Tibial nerve (tissue), 4 donors: ENCODE measurements around the gene TMOD3. TPM values are rescaled to one million over a fixed set of nuclear protein-coding genes. Genes with fewer than 3 reads are reported as not detected.
A peak's percentile ranks its signal among the peaks of the same experiment; 100 is the strongest.

Experiments
- DNase-seq, 2 donors: peaks; one replicate each; pipeline ENCODE4 v3.0.0-alpha.2; 2019; ENCODE audit warnings: low spot score in 2 of 2
- H3K27ac ChIP-seq, 4 donors: fragments of 200-600 bp; sonication (generic) in 3 of 4; one replicate each; pipeline ENCODE4 v1.5.1; 2017 to 2019; ENCODE audit warnings: mild to moderate bottlenecking in 1 of 4
- H3K27me3 ChIP-seq, 2 donors: fragments of 200-600 bp; sonication (generic) in 1 of 2; one replicate each; pipeline versions ENCODE4 v1.5.1 to v1.6.0; 2017 to 2019
- H3K36me3 ChIP-seq, 3 donors: fragments of 200-600 bp; sonication (generic); one replicate each; pipeline ENCODE4 v1.5.1; 2018 to 2019
- H3K4me1 ChIP-seq, 4 donors: fragments of 200-600 bp; sonication (generic) in 3 of 4; one replicate each; pipeline ENCODE4 v1.5.1; 2017 to 2019
- H3K4me3 ChIP-seq, 4 donors: fragments of 200-600 bp; sonication (generic) in 3 of 4; one replicate each; pipeline ENCODE4 v1.5.1; 2017 to 2019; ENCODE audit warnings: mild to moderate bottlenecking in 1 of 4, moderate library complexity in 1 of 4
- H3K9me3 ChIP-seq, 4 donors: fragments of 200-600 bp; sonication (generic) in 3 of 4; one replicate each; pipeline ENCODE4 v1.5.1; 2017 to 2019
- EP300 ChIP-seq, 2 donors: sonication (generic); formaldehyde crosslinking; IDR thresholded peaks; one replicate each; pipeline ENCODE4 v1.6.1; 2017; ENCODE audit warnings: antibody characterized with exemption in 2 of 2, mild to moderate bottlenecking in 1 of 2
- POLR2A ChIP-seq, 2 donors: fragments of 450-650 bp; IDR thresholded peaks; one replicate each; pipeline ENCODE4 v1.6.1; 2017; ENCODE audit warnings: antibody characterized with exemption in 2 of 2, mild to moderate bottlenecking in 2 of 2, moderate library complexity in 2 of 2
- WGBS, 2 donors: methylation state at CpG; one replicate each; pipeline ENCODE4 v1.1.5; 2018; 5-methylcytosine and 5-hydroxymethylcytosine counted together
- total RNA-seq, 4 donors: library from RNA; depleted of rRNA; stranded (reverse); fragments of >200 nt; gene quantifications; one replicate each; pipeline ENCODE4 v1.1.0, GENCODE V29; 2016
- TF ChIP-seq, protein P1 (sequence below), 5 experiments: fragments of 200-600 bp in 3 of 5; fragments of 450-650 bp in 2 of 5; sonication (generic) in 3 of 5; IDR thresholded peaks; one replicate each; pipeline ENCODE4 v1.5.1; 2016 to 2019; ENCODE audit warnings: antibody characterized with exemption in 5 of 5, mild to moderate bottlenecking in 3 of 5, moderate library complexity in 2 of 5

Gene TMOD3
- total RNA-seq, 4 donors from 2014 or later: 23.7 to 46.8 (median 29.5) TPM

DNA sequence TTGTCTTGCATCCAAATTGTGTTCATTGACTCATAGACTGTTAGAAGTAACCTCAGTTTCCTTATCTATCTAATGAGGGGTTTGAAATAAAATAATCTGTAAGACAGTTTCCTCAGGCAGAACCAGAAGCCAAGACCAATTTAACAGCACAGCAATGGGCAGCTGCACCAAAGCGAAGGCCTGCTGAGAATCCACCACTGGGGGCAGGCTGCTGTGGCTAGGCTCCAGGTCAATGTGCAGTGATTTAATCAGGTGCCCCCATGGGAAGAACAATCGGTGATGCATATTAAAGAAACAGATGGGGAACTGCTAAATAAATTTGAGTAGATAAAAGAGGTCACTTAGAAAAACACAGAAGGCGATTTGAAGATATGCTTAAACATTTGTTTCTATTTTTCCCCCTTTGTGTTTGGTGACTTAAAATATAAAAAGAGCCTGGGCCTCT is 28.0 kb upstream of the TMOD3 start:
- WGBS, 2 donors: 59 to 64% methylated on average over 3 of the region's 3 CpGs

DNA sequence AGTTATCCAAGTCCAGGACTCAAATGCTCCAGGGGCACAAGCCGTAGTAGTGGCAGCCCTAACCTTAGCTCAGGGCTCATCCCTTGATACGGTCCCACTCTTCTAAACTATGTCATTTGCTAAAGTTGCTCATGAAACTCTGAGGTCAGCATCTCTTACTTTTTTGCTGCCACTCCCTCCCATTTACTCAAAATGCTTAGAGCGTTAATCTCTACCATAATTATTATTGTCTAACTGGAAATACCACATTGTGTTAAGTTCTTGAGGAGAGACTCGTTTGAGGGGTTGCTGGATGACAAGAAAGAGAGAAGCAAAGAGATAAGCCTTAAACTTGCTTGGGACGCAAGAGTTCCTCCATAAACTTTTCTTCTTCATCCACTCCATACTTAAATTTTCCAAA is 26.9 kb upstream of the TMOD3 start:
- H3K27me3 ChIP-seq: no peaks in the 10 kb centered on the region
- WGBS, 2 donors: 92 to 93% methylated on average over 5 of the region's 5 CpGs
- DNase-seq: no peak
- H3K4me1 ChIP-seq: no peaks in the 10 kb centered on the region
- H3K27ac ChIP-seq: no peak overlapping the region
- no peak for TF ChIP-seq POLR2A (IDR thresholded peaks at IDR 0.05)
- TF ChIP-seq, protein P1, sequence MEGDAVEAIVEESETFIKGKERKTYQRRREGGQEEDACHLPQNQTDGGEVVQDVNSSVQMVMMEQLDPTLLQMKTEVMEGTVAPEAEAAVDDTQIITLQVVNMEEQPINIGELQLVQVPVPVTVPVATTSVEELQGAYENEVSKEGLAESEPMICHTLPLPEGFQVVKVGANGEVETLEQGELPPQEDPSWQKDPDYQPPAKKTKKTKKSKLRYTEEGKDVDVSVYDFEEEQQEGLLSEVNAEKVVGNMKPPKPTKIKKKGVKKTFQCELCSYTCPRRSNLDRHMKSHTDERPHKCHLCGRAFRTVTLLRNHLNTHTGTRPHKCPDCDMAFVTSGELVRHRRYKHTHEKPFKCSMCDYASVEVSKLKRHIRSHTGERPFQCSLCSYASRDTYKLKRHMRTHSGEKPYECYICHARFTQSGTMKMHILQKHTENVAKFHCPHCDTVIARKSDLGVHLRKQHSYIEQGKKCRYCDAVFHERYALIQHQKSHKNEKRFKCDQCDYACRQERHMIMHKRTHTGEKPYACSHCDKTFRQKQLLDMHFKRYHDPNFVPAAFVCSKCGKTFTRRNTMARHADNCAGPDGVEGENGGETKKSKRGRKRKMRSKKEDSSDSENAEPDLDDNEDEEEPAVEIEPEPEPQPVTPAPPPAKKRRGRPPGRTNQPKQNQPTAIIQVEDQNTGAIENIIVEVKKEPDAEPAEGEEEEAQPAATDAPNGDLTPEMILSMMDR (IDR thresholded peaks at IDR 0.05): no peak
- no peak for TF ChIP-seq EP300 (IDR thresholded peaks at IDR 0.05)
- H3K36me3 ChIP-seq: peaks cover 0 to 66% (median 14%) of the 10 kb centered on the region in 3 donors
- no peak overlapping the region for H3K4me3 ChIP-seq
- H3K9me3 ChIP-seq: no peaks in the 10 kb centered on the region

More for the DNA sequence above, 28.0 kb upstream of the TMOD3 start:
- Histone ChIP-seq H3K4me3 (no peak overlapping the region), H3K27me3 (no peaks in the 10 kb centered on the region), H3K36me3 (peaks cover 0 to 54% (median 14%) of the 10 kb centered on the region in 3 donors), H3K9me3 (no peaks in the 10 kb centered on the region), H3K27ac (no peak overlapping the region), H3K4me1 (no peaks in the 10 kb centered on the region)
- TF ChIP-seq, protein P1 (IDR thresholded peaks at IDR 0.05): peak in 4 of 5 experiments; percentile 14 to 35 (median 24)
- no peak for TF ChIP-seq EP300 (IDR thresholded peaks at IDR 0.05)
- no peak for DNase-seq

DNA sequence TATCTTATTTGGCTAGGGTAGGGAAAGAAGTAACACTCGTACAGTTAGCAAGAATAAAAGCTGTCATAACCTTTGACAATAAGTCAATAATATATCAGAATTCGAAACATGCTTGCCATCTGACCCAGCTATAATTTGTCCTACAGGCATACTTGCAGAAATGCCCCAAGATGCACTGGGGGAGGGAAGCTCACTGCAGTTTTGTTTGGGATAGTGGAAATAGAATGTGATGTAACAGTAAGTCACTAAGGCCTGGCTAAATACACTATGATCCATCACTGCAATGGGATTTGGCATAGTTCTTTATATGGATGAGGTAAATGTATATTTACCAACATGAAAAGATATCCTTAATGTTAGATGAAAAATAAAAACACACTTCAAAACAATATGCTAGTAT is 25.5 kb upstream of the TMOD3 start:
- Histone ChIP-seq H3K27me3 (no peaks in the 10 kb centered on the region), H3K9me3 (no peaks in the 10 kb centered on the region), H3K4me3 (no peak overlapping the region), H3K4me1 (no peaks in the 10 kb centered on the region), H3K27ac (no peak overlapping the region), H3K36me3 (peaks cover 0 to 64% (median 5%) of the 10 kb centered on the region in 3 donors)
- TF ChIP-seq, protein P1 (IDR thresholded peaks at IDR 0.05): no peak
- TF ChIP-seq POLR2A (IDR thresholded peaks at IDR 0.05) (no peak), EP300 (IDR thresholded peaks at IDR 0.05) (no peak)
- DNase-seq: no peak
- WGBS, 2 donors: 68 to 71% methylated on average over 2 of the region's 2 CpGs

DNA sequence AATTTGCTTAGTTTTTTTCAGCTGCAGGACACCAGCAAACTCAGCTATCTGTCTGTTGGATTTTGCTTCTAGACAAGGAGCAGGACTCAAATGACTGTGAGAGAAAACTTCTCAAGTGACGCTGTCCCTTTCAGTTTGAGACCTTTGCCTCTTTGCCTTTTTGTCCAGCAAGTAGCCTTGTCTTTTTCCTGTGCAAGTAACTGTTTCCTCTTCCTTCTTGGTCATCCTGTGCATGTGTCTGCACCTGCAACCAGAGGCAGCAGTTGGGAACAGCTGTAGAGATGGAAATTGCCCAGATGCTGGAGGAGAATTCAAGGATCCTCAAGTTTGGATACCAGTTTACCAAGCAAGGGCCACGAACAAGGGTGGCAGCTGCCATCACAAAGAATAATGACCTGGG is 23.3 kb upstream of the TMOD3 start:
- DNase-seq: no peak
- WGBS, 2 donors: 76 to 87% methylated on average over 2 of the region's 2 CpGs
- H3K27ac ChIP-seq: no peak overlapping the region
- no peaks in the 10 kb centered on the region for H3K9me3 ChIP-seq
- H3K36me3 ChIP-seq: peaks cover 0 to 69% (median 0%) of the 10 kb centered on the region in 3 donors
- no peaks in the 10 kb centered on the region for H3K4me1 ChIP-seq
- TF ChIP-seq, protein P1 (IDR thresholded peaks at IDR 0.05): no peak
- TF ChIP-seq POLR2A (IDR thresholded peaks at IDR 0.05) (no peak), EP300 (IDR thresholded peaks at IDR 0.05) (no peak)
- H3K27me3 ChIP-seq: no peaks in the 10 kb centered on the region
- no peak overlapping the region for H3K4me3 ChIP-seq

DNA sequence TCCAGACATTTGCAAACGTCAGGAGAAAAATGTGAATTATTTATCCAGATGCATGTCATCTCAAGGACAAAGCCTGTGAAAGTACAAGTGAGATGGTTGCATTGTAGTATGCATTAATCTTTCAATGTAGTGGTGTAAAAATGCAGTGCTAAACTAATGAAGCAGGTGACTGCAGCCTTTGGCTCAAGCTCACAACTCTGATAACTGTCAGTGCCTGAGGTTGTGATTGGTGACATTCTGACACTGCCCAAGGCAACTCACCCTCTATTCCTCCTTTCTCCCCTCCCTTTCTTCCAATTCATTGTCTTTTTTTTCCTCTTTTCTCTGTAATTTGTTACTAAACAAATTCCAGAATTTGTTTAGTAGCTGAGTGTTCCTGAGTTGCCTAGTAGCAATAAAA is 20.0 kb upstream of the TMOD3 start:
- Histone ChIP-seq H3K4me3 (no peak overlapping the region), H3K27ac (no peak overlapping the region), H3K4me1 (no peaks in the 10 kb centered on the region), H3K36me3 (peaks cover 0 to 84% (median 2%) of the 10 kb centered on the region in 3 donors), H3K27me3 (no peaks in the 10 kb centered on the region), H3K9me3 (no peaks in the 10 kb centered on the region)
- DNase-seq: no peak
- WGBS, 2 donors: 46 to 61% methylated on average over 1 of the region's 1 CpG
- TF ChIP-seq, protein P1 (IDR thresholded peaks at IDR 0.05): no peak
- TF ChIP-seq POLR2A (IDR thresholded peaks at IDR 0.05): no peak
- no peak for TF ChIP-seq EP300 (IDR thresholded peaks at IDR 0.05)
